Transverse colon (tissue), 4 donors: ENCODE data around the gene USP4.

ENCODE experiments used
- POLR2A ChIP-seq: fragments of 450-650 bp; IDR thresholded peaks from one replicate; pipeline ENCODE4 v1.6.1; 2016; ENCODE audit warnings: antibody characterized with exemption, mild to moderate bottlenecking, moderate library complexity
- POLR2AphosphoS5 ChIP-seq, 3 donors: sonication (generic); formaldehyde crosslinking; IDR thresholded peaks; one replicate each; pipeline ENCODE4 v1.6.1; 2016; ENCODE audit warnings: antibody characterized with exemption in 3 of 3
- TF ChIP-seq, protein P1 (sequence below), 5 experiments: fragments of 200-600 bp in 3 of 5; fragments of 450-650 bp in 2 of 5; sonication (generic) in 3 of 5; IDR thresholded peaks; 1 replicate in 2 of 5; 2 replicates in 3 of 5; pipeline ENCODE4 v1.5.1; 2016 to 2017; ENCODE audit warnings: antibody characterized with exemption in 5 of 5, inconsistent platforms in 3 of 5, mild to moderate bottlenecking in 2 of 5, moderate library complexity in 1 of 5

DNA sequence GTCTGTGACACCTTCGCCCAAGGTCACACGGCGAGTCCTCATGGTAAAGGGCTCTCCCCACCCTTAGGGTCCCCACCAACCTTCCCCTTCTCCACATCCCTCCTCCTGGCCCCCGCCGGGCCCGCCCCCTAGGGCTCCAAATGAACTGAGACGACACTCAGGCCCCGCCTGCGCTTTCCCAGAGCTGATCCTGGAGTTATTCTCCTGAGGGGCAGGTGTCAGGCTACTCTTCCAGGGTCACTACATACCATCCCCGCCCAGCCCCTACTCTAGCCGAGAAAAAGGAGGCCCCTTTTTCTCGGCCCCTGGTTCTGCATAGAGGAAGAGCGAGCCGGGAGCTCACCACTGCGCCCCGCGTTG is 292 bp downstream of the USP4 start:
- no peak for TF ChIP-seq POLR2A
- TF ChIP-seq, protein P1, sequence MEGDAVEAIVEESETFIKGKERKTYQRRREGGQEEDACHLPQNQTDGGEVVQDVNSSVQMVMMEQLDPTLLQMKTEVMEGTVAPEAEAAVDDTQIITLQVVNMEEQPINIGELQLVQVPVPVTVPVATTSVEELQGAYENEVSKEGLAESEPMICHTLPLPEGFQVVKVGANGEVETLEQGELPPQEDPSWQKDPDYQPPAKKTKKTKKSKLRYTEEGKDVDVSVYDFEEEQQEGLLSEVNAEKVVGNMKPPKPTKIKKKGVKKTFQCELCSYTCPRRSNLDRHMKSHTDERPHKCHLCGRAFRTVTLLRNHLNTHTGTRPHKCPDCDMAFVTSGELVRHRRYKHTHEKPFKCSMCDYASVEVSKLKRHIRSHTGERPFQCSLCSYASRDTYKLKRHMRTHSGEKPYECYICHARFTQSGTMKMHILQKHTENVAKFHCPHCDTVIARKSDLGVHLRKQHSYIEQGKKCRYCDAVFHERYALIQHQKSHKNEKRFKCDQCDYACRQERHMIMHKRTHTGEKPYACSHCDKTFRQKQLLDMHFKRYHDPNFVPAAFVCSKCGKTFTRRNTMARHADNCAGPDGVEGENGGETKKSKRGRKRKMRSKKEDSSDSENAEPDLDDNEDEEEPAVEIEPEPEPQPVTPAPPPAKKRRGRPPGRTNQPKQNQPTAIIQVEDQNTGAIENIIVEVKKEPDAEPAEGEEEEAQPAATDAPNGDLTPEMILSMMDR (IDR thresholded peaks at IDR 0.05): no peak
- no peak for TF ChIP-seq POLR2AphosphoS5 (IDR thresholded peaks at IDR 0.05)
